Measurements from ENCODE around the gene ATF7. TPM values are rescaled to one million over a fixed set of nuclear protein-coding genes. Genes with fewer than 3 reads are reported as not detected.
A peak's percentile ranks its signal among the peaks of the same experiment; 100 is the strongest.
"Not testable (repeated sequence)": the region's sequence is repeated elsewhere in the genome, so short reads cannot be mapped to it uniquely, and the experiment has no call there.

The ATF7 gene
- total RNA-seq, 4 donors from 2014 or later = 26.7 to 54.9 (median 33.3) TPM

DNA sequence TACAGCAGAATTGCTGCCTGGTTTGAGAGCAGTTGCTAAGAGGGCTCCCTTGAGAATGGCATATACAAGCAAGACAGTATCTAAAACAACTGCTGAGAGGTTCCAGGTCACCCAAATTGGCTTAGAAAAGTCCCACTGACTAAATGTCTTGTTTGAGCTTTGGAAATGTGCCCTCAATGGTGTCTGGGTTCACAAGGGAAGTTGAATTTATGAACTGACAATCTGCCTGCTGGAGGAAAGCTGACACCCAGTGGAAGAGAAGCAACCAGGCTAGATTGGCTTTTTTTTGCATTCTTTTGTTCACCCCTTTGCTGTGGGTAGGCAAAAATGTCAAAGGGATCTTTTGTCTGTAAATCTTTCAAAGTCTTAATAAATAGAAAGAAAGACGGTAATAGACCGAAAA is 74.3 kb downstream of the ATF7 start:
- TF ChIP-seq, protein P1, sequence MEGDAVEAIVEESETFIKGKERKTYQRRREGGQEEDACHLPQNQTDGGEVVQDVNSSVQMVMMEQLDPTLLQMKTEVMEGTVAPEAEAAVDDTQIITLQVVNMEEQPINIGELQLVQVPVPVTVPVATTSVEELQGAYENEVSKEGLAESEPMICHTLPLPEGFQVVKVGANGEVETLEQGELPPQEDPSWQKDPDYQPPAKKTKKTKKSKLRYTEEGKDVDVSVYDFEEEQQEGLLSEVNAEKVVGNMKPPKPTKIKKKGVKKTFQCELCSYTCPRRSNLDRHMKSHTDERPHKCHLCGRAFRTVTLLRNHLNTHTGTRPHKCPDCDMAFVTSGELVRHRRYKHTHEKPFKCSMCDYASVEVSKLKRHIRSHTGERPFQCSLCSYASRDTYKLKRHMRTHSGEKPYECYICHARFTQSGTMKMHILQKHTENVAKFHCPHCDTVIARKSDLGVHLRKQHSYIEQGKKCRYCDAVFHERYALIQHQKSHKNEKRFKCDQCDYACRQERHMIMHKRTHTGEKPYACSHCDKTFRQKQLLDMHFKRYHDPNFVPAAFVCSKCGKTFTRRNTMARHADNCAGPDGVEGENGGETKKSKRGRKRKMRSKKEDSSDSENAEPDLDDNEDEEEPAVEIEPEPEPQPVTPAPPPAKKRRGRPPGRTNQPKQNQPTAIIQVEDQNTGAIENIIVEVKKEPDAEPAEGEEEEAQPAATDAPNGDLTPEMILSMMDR (IDR thresholded peaks at IDR 0.05) = no peak
- TF ChIP-seq POLR2AphosphoS5 (IDR thresholded peaks at IDR 0.05) (no peak), POLR2A (IDR thresholded peaks at IDR 0.05) (no peak), EP300 (IDR thresholded peaks at IDR 0.05) (no peak)
- Histone ChIP-seq H3K27ac (peak overlapping the region in 1 of 4 donors; percentile 28), H3K27me3 (no peaks in the 10 kb centered on the region), H3K4me1 (peaks cover 0 to 12% (median 0%) of the 10 kb centered on the region in 3 donors), H3K4me3 (no peak overlapping the region), H3K36me3 (peaks cover 0 to 57% of the 10 kb centered on the region in 2 donors), H3K9me3 (no peaks in the 10 kb centered on the region)
- 36 to 76% methylated on average over 2 of the region's 2 CpGs for WGBS, 2 donors (ENCODE audit: low coverage in 1 of 2)
- no peak for ATAC-seq

DNA sequence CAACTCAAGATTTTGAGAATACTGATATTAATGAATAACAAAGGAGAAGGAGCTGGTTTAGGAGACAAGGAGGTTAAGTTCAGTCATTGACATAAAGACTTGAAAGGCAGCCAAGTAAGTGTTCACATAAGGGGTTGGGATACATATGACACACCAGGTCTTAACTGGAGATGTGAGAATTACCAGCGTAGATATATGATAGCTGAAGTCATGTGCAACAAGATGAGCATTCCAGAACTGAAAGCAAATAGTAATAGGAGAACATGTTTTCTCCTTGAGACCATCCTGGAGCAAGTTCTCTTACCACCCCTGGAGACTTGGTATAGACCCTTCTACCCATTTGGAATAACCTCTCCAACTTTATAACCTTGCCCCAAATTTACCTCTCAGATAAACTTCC is 75.6 kb downstream of the ATF7 start:
- H3K36me3 ChIP-seq = peaks cover 0 to 69% of the 10 kb centered on the region in 2 donors
- 83 to 100% methylated on average over 1 of the region's 1 CpG for WGBS, 2 donors (ENCODE audit: low coverage in 1 of 2)
- no peak overlapping the region for H3K4me3 ChIP-seq
- peaks cover 0 to 12% (median 0%) of the 10 kb centered on the region in 3 donors for H3K4me1 ChIP-seq
- H3K27me3 ChIP-seq = no peaks in the 10 kb centered on the region
- ATAC-seq = no peak
- H3K27ac ChIP-seq = no peak overlapping the region
- TF ChIP-seq, protein P1 (IDR thresholded peaks at IDR 0.05) = no peak
- TF ChIP-seq POLR2A (IDR thresholded peaks at IDR 0.05) (no peak), POLR2AphosphoS5 (IDR thresholded peaks at IDR 0.05) (no peak), EP300 (IDR thresholded peaks at IDR 0.05) (no peak)
- no peaks in the 10 kb centered on the region for H3K9me3 ChIP-seq

DNA sequence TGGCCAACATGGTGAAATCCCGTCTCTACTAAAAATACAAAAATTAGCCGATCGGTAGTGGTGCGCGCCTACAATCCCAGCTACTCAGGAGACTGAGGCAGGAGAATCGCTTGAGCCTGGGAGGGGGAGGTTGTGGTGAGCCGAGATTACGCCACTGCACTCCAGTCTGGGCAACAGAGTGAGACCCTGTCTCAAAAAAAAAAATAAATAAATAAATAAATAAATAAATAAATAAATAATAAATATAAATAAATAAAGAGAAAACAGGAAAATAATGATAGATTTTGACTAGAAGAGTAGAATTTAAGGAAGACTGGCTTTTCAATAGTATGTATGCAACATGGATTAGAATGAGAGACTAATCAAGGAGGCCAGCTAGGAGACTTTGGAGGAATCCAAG is 76.1 kb downstream of the ATF7 start:
- H3K36me3 ChIP-seq = peaks cover 0 to 70% of the 10 kb centered on the region in 2 donors
- peaks cover 0 to 17% (median 0%) of the 10 kb centered on the region in 3 donors for H3K4me1 ChIP-seq
- not testable (repeated sequence) for H3K27me3 ChIP-seq, ATAC-seq, H3K27ac ChIP-seq, H3K9me3 ChIP-seq, H3K4me3 ChIP-seq
- 88% methylated on average over 6 of the region's 8 CpGs; no CpG with 5 or more reads in 1 of the 2 donors for WGBS, 2 donors (ENCODE audit: low coverage in 1 of 2)

DNA sequence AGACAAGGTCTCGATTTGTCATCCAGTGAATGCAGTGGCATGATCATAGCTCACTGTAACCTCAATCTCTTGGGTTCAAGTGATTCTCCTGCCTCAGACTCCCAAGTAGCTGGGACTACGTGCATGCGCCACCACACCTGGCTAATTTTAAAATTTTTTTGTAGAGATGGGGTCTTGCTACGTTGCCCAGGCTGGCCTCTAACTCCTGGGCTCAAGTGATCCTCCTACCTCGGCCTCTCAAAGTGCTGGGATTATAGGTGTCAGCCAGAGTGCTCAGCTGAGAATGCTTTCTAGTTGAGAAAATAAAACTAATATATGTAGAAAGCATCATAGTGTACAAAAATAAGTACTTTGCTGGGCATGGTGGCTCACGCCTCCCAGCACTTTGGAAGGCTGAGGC is 77.8 kb downstream of the ATF7 start:
- not testable (repeated sequence) for ATAC-seq, H3K27me3 ChIP-seq, H3K27ac ChIP-seq, H3K4me3 ChIP-seq, H3K9me3 ChIP-seq
- 96 to 98% methylated on average over 4 of the region's 6 CpGs for WGBS, 2 donors (ENCODE audit: low coverage in 1 of 2)
- Histone ChIP-seq H3K36me3 (peaks cover 0 to 70% of the 10 kb centered on the region in 2 donors), H3K4me1 (peaks cover 0 to 34% (median 0%) of the 10 kb centered on the region in 3 donors)

DNA sequence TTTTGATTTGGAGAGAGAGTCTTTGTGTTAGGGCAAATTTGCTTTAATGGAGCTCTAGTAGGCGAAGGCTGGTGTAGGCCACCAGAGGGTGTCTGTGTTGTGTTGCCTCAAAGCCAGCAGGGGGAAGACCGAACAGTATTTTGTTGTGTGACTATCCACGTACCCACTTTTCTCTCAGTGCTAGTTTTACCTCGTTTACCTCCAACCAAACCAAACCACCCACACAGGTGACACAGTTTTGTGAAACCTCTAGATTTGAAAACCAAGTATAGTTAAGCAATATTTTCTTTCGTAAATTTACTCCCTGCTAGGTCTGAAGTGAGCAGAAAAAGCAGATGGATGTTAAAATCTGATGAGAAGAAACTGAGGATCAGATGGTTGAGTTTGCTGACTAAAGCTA is 82.6 kb downstream of the ATF7 start:
- Histone ChIP-seq H3K36me3 (peaks cover 0 to 75% of the 10 kb centered on the region in 2 donors), H3K27ac (peak overlapping the region; percentile 63 to 69 (median 68)), H3K27me3 (no peaks in the 10 kb centered on the region), H3K9me3 (no peaks in the 10 kb centered on the region), H3K4me1 (peaks cover 0 to 28% (median 2%) of the 10 kb centered on the region in 3 donors), H3K4me3 (no peak overlapping the region)
- TF ChIP-seq POLR2AphosphoS5 (IDR thresholded peaks at IDR 0.05) = no peak
- TF ChIP-seq, protein P1 (IDR thresholded peaks at IDR 0.05) = peak; percentile 79 to 98 (median 90)
- 8 to 13% methylated on average over 5 of the region's 5 CpGs for WGBS, 2 donors (ENCODE audit: low coverage in 1 of 2)
- peak; percentile 90 for ATAC-seq

DNA sequence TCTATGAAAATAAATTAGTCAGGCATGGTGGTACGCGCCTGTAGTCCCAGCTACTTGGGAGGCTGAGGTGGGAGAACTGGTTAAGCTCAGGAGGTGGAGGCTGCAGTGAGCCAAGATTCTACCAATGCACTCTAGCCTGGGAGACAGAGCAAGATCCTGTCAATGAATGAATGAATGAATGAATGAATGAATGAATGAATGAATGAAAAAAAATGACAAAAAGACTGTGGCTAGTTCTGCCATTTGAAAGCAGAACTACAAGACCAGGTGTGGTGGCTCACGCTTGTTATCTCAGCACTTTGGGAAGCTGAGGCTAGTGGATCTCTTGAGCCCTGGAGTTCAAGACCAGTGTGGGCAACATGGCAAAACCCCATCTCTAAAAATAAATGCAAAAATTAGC is 86.7 kb downstream of the ATF7 start:
- TF ChIP-seq POLR2AphosphoS5 (IDR thresholded peaks at IDR 0.05) = no peak
- no peak for TF ChIP-seq POLR2A (IDR thresholded peaks at IDR 0.05)
- TF ChIP-seq, protein P1 (IDR thresholded peaks at IDR 0.05) = no peak
- no peak for TF ChIP-seq EP300 (IDR thresholded peaks at IDR 0.05)
- Histone ChIP-seq H3K9me3 (no peaks in the 10 kb centered on the region), H3K27me3 (no peaks in the 10 kb centered on the region), H3K27ac (peak overlapping the region in 1 of 4 donors; percentile 49), H3K36me3 (peaks cover 0 to 88% of the 10 kb centered on the region in 2 donors), H3K4me3 (no peak overlapping the region), H3K4me1 (peaks cover 0 to 25% (median 5%) of the 10 kb centered on the region in 3 donors)
- WGBS, 2 donors (ENCODE audit: low coverage in 1 of 2) = 100% methylated on average over 3 of the region's 3 CpGs
- no peak for ATAC-seq
